Astrocyte of the cerebellum (primary cell): ENCODE data around the gene MIA3.
A peak's percentile ranks its signal among the peaks of the same experiment; 100 is the strongest.

Experiments used
- DNase-seq: peaks from one replicate; pipeline ENCODE4 v3.0.0-alpha.2; 2011; ENCODE audit warnings: low read depth
- H3K4me3 ChIP-seq: 2 replicates; pipeline ENCODE4 v1.5.1; 2011; ENCODE audit warnings: mild to moderate bottlenecking, low read depth, low read length, moderate library complexity
- in situ Hi-C: cut with HindIII; loops from 2 replicates; pipeline ENCODE4 v1.10.0; 2017; ENCODE audit warnings: low sequenced_read_pairs
- TF ChIP-seq, protein P1 (sequence below): IDR thresholded peaks from 2 replicates; pipeline ENCODE4 v1.5.1; 2012; ENCODE audit warnings: low read length, low read depth, moderate library complexity, mild to moderate bottlenecking; ENCODE audit errors: missing control alignments

Gene MIA3

GRCh38 chr1:222631611-222632208, 13.8 kb downstream of the MIA3 start:
- DNase-seq = no peak
- no peak overlapping the region for H3K4me3 ChIP-seq
- TF ChIP-seq, protein P1, sequence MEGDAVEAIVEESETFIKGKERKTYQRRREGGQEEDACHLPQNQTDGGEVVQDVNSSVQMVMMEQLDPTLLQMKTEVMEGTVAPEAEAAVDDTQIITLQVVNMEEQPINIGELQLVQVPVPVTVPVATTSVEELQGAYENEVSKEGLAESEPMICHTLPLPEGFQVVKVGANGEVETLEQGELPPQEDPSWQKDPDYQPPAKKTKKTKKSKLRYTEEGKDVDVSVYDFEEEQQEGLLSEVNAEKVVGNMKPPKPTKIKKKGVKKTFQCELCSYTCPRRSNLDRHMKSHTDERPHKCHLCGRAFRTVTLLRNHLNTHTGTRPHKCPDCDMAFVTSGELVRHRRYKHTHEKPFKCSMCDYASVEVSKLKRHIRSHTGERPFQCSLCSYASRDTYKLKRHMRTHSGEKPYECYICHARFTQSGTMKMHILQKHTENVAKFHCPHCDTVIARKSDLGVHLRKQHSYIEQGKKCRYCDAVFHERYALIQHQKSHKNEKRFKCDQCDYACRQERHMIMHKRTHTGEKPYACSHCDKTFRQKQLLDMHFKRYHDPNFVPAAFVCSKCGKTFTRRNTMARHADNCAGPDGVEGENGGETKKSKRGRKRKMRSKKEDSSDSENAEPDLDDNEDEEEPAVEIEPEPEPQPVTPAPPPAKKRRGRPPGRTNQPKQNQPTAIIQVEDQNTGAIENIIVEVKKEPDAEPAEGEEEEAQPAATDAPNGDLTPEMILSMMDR = no peak
- in situ Hi-C loops = no loop called here

GRCh38 chr1:222632749-222633148, 14.9 kb downstream of the MIA3 start:
- no peak for DNase-seq
- in situ Hi-C loops = no loop called here
- TF ChIP-seq, protein P1 = no peak

GRCh38 chr1:222634180-222635013, 16.5 kb downstream of the MIA3 start:
- TF ChIP-seq, protein P1 = peak; percentile 81
- no peak overlapping the region for H3K4me3 ChIP-seq
- in situ Hi-C loops = no loop called here
- peak; percentile 95 for DNase-seq

More at GRCh38 chr1:222632749-222633148, 14.9 kb downstream of the MIA3 start:
- no peak overlapping the region for H3K4me3 ChIP-seq

DNA sequence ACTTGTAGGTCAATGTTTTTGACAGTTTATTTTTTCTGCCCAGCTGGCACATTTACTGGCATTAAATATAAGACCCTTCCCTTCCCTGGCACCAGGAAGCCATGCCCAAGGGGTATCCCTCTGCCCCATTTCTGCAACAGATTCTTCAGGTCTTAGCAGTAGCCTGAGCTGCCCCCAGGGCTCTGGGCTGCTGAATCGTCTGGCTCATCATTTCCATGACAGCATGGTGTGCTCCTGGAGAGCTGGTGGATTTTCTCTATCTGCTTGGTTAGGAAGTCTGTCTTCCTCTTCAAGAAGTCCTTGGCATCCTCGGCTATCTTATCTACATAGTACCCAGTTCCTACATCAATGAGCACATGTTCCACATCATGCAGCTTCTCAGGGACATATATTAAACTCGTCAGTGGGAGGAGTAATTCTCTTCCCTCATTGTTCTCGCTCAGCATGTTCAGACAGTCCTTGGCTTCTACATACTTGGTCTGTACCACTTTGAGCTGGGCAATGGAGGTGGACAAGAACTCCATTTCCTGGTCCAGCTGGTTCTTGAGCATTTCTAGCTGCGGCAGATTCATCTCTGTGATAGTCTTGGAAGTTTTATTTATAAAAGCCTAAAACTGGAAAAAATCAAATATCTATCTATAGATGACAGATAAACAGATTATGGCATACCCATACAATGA, 23.5 kb downstream of the MIA3 start:
- TF ChIP-seq, protein P1 = no peak

GRCh38 chr1:222642468-222642867, 24.6 kb downstream of the MIA3 start:
- no peak overlapping the region for H3K4me3 ChIP-seq
- TF ChIP-seq, protein P1 = no peak
- no peak for DNase-seq
- in situ Hi-C loops = no loop called here

More for the DNA sequence above, 23.5 kb downstream of the MIA3 start:
- DNase-seq = no peak
- in situ Hi-C loops = no loop called here
- H3K4me3 ChIP-seq = no peak overlapping the region

DNA sequence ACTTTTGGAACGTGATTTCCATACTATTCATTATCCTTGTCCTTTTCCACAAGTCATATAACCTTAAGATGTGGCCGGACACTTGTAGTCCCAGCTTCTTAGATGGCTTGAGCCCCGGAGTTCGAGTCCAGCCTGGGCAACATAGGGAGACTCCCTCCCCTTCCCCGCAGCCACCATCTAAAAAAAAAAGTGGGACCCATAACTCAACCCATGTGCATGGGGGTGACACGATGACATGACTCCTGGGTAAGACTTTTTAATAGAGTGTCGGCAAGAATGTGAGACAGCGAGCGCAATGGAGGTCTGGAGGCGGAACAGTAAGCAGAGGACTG, 25.7 kb downstream of the MIA3 start:
- no peak for DNase-seq
- in situ Hi-C loops = no loop called here
- H3K4me3 ChIP-seq = peak overlapping the region; percentile 74
- TF ChIP-seq, protein P1 = no peak
